Measurements from ENCODE around the gene RELA. TPM values are rescaled to one million over a fixed set of nuclear protein-coding genes. Genes with fewer than 3 reads are reported as not detected.

The RELA gene
- total RNA-seq, 1 donor from 2014 or later, result 68.9 TPM

GRCh38 chr11:65634905-65635731 is 27.6 kb downstream of the RELA start:
- H3K9me3 ChIP-seq (ENCODE audit: insufficient read depth, low read depth, low read length), result no peaks in the 10 kb centered on the region
- Mint-ChIP-seq H3K4me3 (ENCODE audit: unreplicated experiment) (no peak overlapping the region), H3K4me1 (ENCODE audit: low read depth, unreplicated experiment) (peaks cover 4% of the 10 kb centered on the region), H3K27ac (ENCODE audit: unreplicated experiment) (peak overlapping the region; percentile 4), H3K36me3 (ENCODE audit: low read depth, unreplicated experiment) (peaks cover 3% of the 10 kb centered on the region), H3K9me3 (ENCODE audit: unreplicated experiment) (no peaks in the 10 kb centered on the region), H3K27me3 (ENCODE audit: low read depth, unreplicated experiment) (no peaks in the 10 kb centered on the region)
- peaks cover 15% of the 10 kb centered on the region for H3K79me2 ChIP-seq (ENCODE audit: insufficient read depth, low read length)
- H3K36me3 ChIP-seq (ENCODE audit: insufficient read depth, low read length), result peaks cover 21% of the 10 kb centered on the region
- no peak overlapping the region for H3K4me3 ChIP-seq (ENCODE audit: insufficient read depth, low read depth, low read length)
- FAIRE-seq, result no peak
- no peak overlapping the region for H3K27ac ChIP-seq (ENCODE audit: low read depth, low read length)
- no peak for DNase-seq (ENCODE audit: low read depth)
- H3K4me1 ChIP-seq (ENCODE audit: insufficient read depth, low read length), result peaks cover 17% of the 10 kb centered on the region
- H2AFZ ChIP-seq (ENCODE audit: low read depth, low read length), result no peak overlapping the region
- H3K4me2 ChIP-seq (ENCODE audit: low read length), result no peak overlapping the region
- TF ChIP-seq EZH2 (IDR thresholded peaks at IDR 0.05; ENCODE audit: insufficient read depth, low read length) (no peak), CTCF (IDR thresholded peaks at IDR 0.05; ENCODE audit: insufficient read depth, low read depth, low read length) (no peak)
- H3K27me3 ChIP-seq (ENCODE audit: insufficient read depth, low read length), result no peaks in the 10 kb centered on the region
- peaks cover 42% of the 10 kb centered on the region for H4K20me1 ChIP-seq (ENCODE audit: insufficient read depth, low read length)
- H3K9ac ChIP-seq (ENCODE audit: low read length), result peak overlapping the region; percentile 10

GRCh38 chr11:65634440-65634839 is 28.3 kb downstream of the RELA start:
- Mint-ChIP-seq H3K4me3 (ENCODE audit: unreplicated experiment) (no peak overlapping the region), H3K4me1 (ENCODE audit: low read depth, unreplicated experiment) (peaks cover 4% of the 10 kb centered on the region), H3K36me3 (ENCODE audit: low read depth, unreplicated experiment) (peaks cover 3% of the 10 kb centered on the region), H3K9me3 (ENCODE audit: unreplicated experiment) (no peaks in the 10 kb centered on the region), H3K27me3 (ENCODE audit: low read depth, unreplicated experiment) (no peaks in the 10 kb centered on the region), H3K27ac (ENCODE audit: unreplicated experiment) (no peak overlapping the region)
- H3K36me3 ChIP-seq (ENCODE audit: insufficient read depth, low read length), result peaks cover 21% of the 10 kb centered on the region
- no peak overlapping the region for H2AFZ ChIP-seq (ENCODE audit: low read depth, low read length)
- H3K4me3 ChIP-seq (ENCODE audit: insufficient read depth, low read depth, low read length), result no peak overlapping the region
- no peak for DNase-seq (ENCODE audit: low read depth)
- TF ChIP-seq EZH2 (IDR thresholded peaks at IDR 0.05; ENCODE audit: insufficient read depth, low read length) (no peak), CTCF (IDR thresholded peaks at IDR 0.05; ENCODE audit: insufficient read depth, low read depth, low read length) (no peak)
- no peak overlapping the region for H3K27ac ChIP-seq (ENCODE audit: low read depth, low read length)
- H3K9ac ChIP-seq (ENCODE audit: low read length), result no peak overlapping the region
- no peaks in the 10 kb centered on the region for H3K27me3 ChIP-seq (ENCODE audit: insufficient read depth, low read length)
- peaks cover 17% of the 10 kb centered on the region for H3K4me1 ChIP-seq (ENCODE audit: insufficient read depth, low read length)
- no peaks in the 10 kb centered on the region for H3K9me3 ChIP-seq (ENCODE audit: insufficient read depth, low read depth, low read length)
- H3K4me2 ChIP-seq (ENCODE audit: low read length), result no peak overlapping the region
- no peak for FAIRE-seq
- peaks cover 38% of the 10 kb centered on the region for H4K20me1 ChIP-seq (ENCODE audit: insufficient read depth, low read length)
- H3K79me2 ChIP-seq (ENCODE audit: insufficient read depth, low read length), result peaks cover 11% of the 10 kb centered on the region

- DNase-seq (ENCODE audit: low read depth), result no peak
- no peak overlapping the region for H3K9ac ChIP-seq (ENCODE audit: low read length)
- no peak overlapping the region for H3K4me2 ChIP-seq (ENCODE audit: low read length)
- no peak for TF ChIP-seq CTCF (IDR thresholded peaks at IDR 0.05; ENCODE audit: insufficient read depth, low read depth, low read length)
- no peak for TF ChIP-seq EZH2 (IDR thresholded peaks at IDR 0.05; ENCODE audit: insufficient read depth, low read length)
- Mint-ChIP-seq H3K4me1 (ENCODE audit: low read depth, unreplicated experiment) (peaks cover 4% of the 10 kb centered on the region), H3K9me3 (ENCODE audit: unreplicated experiment) (no peaks in the 10 kb centered on the region), H3K36me3 (ENCODE audit: low read depth, unreplicated experiment) (peaks cover 3% of the 10 kb centered on the region), H3K4me3 (ENCODE audit: unreplicated experiment) (no peak overlapping the region), H3K27ac (ENCODE audit: unreplicated experiment) (no peak overlapping the region), H3K27me3 (ENCODE audit: low read depth, unreplicated experiment) (no peaks in the 10 kb centered on the region)
- H3K27me3 ChIP-seq (ENCODE audit: insufficient read depth, low read length), result no peaks in the 10 kb centered on the region
- H2AFZ ChIP-seq (ENCODE audit: low read depth, low read length), result no peak overlapping the region
- no peak for FAIRE-seq
- H3K36me3 ChIP-seq (ENCODE audit: insufficient read depth, low read length), result peaks cover 21% of the 10 kb centered on the region
- no peak overlapping the region for H3K4me3 ChIP-seq (ENCODE audit: insufficient read depth, low read depth, low read length)
- H3K27ac ChIP-seq (ENCODE audit: low read depth, low read length), result no peak overlapping the region
- H4K20me1 ChIP-seq (ENCODE audit: insufficient read depth, low read length), result peaks cover 38% of the 10 kb centered on the region
- H3K79me2 ChIP-seq (ENCODE audit: insufficient read depth, low read length), result peaks cover 11% of the 10 kb centered on the region
- H3K4me1 ChIP-seq (ENCODE audit: insufficient read depth, low read length), result peaks cover 17% of the 10 kb centered on the region
- H3K9me3 ChIP-seq (ENCODE audit: insufficient read depth, low read depth, low read length), result no peaks in the 10 kb centered on the region
These were observed 28.6 kb downstream of the RELA start for GRCh38 chr11:65634109-65634436.
